D721Med (cell line): Measurements from ENCODE around the gene STARD3.
"Not testable (repeated sequence)": the region's sequence is repeated elsewhere in the genome, so short reads cannot be mapped to it uniquely, and the experiment has no call there.

Source experiments
- DNase-seq: peaks from one replicate; pipeline ENCODE4 v3.0.0; 2011; ENCODE audit warnings: low spot score; ENCODE audit not compliant: insufficient read length
- FAIRE-seq: peaks from 2 replicates; lab custom pipeline; 2011; peaks lifted over from hg19 to GRCh38; lab: Jason Lieb, UNC
- TF ChIP-seq, protein P1 (sequence below): IDR thresholded peaks from 2 replicates; pipeline ENCODE4 v1.5.1; 2012; ENCODE audit warnings: mild to moderate bottlenecking, control low read depth; ENCODE audit not compliant: insufficient read depth; ENCODE audit errors: missing control alignments

The STARD3 gene

DNA sequence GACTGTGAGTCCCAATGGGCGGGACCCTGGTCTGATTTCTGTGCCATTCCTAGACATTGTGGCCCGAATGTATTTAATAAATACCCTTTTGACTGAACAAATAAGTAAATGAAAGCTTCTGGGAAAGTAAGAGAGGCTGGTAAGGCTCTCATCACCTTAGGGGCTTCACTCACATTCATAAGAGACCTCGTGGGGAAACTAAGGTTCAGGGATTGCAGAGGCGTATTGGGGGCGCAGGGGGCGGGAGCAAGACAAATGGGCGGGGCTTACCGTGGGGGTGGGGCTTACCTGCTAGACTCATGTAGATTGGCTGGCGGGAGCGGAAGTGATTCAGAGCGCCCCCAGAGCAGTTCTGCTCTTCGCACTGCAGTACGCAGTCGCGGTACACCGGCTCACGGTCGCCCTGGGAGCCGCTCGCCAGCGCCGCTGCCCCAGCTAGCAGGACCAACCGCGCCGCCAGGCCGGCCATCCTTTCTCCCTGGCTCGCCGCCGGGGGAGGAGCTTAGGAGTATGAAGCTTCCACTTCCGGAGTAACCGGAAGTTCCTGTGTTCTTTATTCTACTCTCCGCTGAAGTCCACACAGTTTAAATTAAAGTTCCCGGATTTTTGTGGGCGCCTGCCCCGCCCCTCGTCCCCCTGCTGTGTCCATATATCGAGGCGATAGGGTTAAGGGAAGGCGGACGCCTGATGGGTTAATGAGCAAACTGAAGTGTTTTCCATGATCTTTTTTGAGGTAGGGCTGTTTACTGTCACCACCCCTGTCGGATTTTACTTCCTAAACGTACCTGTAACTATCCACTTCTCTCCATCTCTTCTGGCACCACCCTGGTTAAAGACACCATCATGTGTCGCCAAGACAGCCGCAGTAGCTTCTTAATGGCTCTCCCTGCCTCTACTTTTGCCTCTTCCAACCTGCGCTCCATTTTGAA lies 50.9 kb downstream of the STARD3 start, which contains the start of gene PGAP3:
Gene PGAP3 (minus strand): TSS at position 512 of the 929 bp plus-strand sequence. CDS start 43 bp downstream, at position 469.
- TF ChIP-seq, protein P1, sequence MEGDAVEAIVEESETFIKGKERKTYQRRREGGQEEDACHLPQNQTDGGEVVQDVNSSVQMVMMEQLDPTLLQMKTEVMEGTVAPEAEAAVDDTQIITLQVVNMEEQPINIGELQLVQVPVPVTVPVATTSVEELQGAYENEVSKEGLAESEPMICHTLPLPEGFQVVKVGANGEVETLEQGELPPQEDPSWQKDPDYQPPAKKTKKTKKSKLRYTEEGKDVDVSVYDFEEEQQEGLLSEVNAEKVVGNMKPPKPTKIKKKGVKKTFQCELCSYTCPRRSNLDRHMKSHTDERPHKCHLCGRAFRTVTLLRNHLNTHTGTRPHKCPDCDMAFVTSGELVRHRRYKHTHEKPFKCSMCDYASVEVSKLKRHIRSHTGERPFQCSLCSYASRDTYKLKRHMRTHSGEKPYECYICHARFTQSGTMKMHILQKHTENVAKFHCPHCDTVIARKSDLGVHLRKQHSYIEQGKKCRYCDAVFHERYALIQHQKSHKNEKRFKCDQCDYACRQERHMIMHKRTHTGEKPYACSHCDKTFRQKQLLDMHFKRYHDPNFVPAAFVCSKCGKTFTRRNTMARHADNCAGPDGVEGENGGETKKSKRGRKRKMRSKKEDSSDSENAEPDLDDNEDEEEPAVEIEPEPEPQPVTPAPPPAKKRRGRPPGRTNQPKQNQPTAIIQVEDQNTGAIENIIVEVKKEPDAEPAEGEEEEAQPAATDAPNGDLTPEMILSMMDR: no peak
- DNase-seq (peak; percentile 85), FAIRE-seq (no peak)

DNA sequence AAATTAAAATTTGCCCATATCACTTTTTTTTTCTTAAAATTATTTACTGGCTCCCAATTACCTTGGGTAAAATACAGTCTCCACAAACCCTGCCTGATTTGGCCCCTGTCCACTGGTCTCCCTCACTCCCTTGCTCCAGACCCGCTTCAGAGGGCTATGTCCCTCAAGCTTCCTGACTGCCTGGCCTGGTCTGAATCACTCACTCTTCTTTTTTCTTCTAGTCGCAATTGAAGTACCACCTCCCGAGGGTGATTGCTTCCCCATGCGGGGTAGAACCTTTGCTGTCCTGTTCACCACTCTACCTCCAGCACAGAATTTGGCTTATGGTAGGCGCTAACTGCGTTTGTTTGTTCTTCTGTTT lies 51.5 kb downstream of the STARD3 start:
- no peak for DNase-seq
- no peak for FAIRE-seq
- TF ChIP-seq, protein P1: no peak

DNA sequence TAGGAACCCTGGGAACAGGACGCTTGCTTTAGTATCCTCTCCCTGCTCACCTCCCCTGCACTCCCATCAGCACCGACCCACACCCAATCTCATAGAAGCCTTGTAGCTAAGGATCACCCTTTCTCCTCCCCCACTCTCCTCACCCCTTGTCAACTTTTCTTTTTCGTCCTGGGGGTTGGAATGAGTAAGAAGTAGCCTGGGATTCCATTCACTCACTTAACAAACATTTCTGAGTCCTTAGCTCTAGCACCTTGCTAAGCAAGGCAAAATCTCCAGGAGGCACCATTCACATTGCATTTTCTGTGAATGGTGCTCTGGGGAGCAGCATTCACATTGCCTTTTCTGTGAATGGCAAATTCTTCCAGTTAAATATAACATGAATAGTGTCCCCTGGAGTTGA lies 52.0 kb downstream of the STARD3 start:
- TF ChIP-seq, protein P1: no peak
- FAIRE-seq (no peak), DNase-seq (no peak)

DNA sequence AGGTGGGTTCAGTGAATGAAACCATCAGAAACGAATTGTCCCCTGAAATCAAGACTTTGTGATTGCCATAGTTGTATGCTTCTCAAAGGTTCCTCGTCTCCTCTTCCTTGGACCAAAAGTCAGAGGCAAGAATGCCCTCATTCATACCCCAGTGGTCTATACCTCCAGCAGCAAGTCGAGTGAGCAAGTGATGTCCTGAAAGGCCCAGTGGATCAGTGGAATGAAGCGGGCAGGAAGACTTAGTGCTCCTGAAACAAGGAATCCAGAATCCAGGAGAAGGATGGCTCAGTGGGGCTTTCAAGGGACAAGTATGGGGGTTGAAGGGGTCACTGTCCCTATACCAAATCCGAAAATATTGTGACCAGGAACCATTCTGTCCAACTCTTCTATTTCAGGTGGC lies 57.6 kb downstream of the STARD3 start:
- TF ChIP-seq, protein P1: no peak
- DNase-seq (no peak), FAIRE-seq (no peak)

DNA sequence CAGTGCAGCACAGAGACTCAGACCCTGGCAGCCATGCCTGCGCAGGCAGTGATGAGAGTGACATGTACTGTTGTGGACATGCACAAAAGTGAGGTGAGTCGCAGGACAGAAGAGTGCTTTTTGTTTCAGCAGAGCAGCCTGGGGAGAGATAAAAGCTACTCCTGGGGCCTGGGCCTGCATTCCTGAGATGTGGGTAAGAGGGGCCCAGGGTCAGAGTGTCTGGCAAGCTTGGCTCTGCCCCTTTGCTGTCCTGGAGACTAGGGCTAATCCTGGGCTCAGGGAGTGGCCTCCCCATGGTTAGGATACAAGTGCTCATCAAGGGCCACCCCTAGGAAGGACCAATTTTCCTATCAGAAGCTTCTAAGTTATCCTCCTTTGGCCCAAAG lies 58.1 kb downstream of the STARD3 start:
- DNase-seq (no peak), FAIRE-seq (no peak)
- TF ChIP-seq, protein P1: no peak

DNA sequence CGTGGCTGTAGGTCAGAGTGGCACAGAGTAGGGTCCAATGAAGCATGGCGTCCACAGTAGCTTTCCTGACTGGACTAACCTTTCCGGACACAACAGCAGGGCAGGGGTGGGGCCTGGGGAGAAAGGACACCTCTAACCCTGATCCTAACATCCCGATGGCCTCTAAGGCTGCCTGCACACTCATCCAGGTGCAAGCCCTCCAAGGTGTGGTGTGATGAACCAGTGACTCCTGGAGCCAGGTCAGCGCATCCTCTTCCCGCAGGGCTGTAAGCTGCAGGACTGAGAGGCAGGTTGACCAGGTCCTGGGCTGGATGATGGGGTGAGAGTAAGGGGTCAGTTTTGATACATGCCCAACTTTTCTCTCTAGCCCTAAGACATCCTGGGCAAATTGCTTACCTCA lies 59.8 kb downstream of the STARD3 start:
- DNase-seq (no peak), FAIRE-seq (no peak)
- TF ChIP-seq, protein P1: no peak

DNA sequence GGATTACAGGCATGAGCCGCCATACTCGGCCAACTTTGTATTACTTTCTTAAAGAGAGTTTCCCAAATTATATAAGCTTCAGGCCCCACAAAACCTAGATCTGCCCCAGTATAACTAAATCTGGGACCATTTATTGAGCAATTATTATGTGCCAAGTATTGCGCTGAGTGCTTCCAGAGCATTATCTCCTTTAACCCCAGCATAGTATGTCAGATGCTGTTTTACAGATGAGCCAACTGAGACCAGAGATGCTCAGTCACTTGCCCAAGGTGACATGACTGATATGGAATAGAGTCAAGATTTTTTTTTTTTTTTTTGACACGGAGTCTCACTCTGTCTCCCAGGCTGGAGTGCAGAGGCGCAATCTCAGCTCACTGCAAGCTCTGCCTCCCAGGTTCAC lies 61.0 kb downstream of the STARD3 start:
- DNase-seq (no peak), FAIRE-seq (no peak)
- TF ChIP-seq, protein P1: no peak

DNA sequence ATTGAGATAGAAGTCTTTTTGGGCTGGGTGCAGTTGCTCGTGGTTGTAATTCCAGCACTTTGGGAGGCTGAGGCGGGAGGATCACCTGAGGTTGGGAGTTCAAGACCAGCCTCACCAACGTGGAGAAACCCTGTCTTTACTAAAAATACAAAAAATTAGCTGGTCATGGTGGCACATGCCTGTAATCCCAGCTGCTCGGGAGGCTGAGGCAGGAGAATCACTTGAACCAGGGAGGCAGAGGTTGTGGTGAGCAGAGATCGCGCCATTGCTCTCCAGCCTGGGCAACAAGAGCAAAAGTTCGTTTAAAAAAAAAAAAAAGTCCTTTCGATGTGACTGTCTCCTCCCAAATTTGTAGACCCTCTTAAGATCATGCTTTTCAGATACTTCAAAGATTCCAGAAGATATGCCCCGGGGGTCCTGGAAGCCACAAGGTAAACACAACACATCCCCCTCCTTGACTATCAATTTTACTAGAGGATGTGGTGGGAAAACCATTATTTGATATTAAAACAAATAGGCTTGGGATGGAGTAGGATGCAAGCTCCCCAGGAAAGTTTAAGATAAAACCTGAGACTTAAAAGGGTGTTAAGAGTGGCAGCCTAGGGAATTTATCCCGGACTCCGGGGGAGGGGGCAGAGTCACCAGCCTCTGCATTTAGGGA lies 62.3 kb downstream of the STARD3 start:
- DNase-seq, FAIRE-seq: not testable (repeated sequence)
